Measurements from ENCODE around the gene ZNF710. TPM values are rescaled to one million over a fixed set of nuclear protein-coding genes. Genes with fewer than 3 reads are reported as not detected.

ZNF710 gene
- total RNA-seq, 1 experiment from 2014 or later, result 10.0 TPM

DNA sequence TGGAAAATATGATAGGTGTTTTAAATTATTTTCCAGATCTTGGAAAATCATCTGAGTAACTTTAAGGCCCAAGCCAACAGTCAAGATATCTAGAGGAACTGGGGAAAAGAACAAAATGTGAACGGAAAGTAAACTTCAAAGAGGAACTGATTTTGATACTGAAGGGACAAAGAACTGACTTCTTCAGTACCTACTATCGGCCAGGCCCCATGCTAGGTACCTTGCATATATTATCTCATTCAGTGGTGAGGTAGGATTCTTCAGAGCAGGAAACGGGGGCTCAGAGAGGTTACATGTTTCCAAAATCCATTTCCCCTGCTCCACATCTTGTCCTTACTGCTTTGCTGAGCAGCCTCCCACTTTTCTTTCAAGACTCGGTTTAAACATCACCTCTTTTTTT, 9.8 kb upstream of the ZNF710 start:
- intact Hi-C loops (cut with micrococcal nuclease), result no loop called here
- no peaks in the 10 kb centered on the region for H4K20me1 ChIP-seq (ENCODE audit: insufficient read depth)
- H3K9ac ChIP-seq (ENCODE audit: low read length), result no peak overlapping the region
- no peaks in the 10 kb centered on the region for H3K9me3 ChIP-seq (ENCODE audit: control insufficient read depth in 1 of 2, insufficient read depth in 1 of 2, low read depth in 1 of 2, low read length in 2 of 2)
- no peak overlapping the region for H3K4me2 ChIP-seq (ENCODE audit: low read length)
- ATAC-seq (no peak), DNase-seq (ENCODE audit: low read depth, low spot score) (no peak)
- ChIA-PET POLR2A (no interaction called here), CTCF (no interaction called here), RAD21 (ENCODE audit: low non-redundant PET in 1 of 2, low total read pairs in 2 of 2, uncharacterized antibody in 2 of 2, unreplicated experiment in 2 of 2) (no interaction called here)
- no TSS peak for BruUV-seq (replicated peaks)
- no peaks in the 10 kb centered on the region for H3K27me3 ChIP-seq (ENCODE audit: insufficient read depth, low read length)
- H3K4me3 ChIP-seq (replicated peaks in 1 of 2; ENCODE audit: low read depth in 1 of 2, low read length in 2 of 2), result no peak overlapping the region
- no peak overlapping the region for H2AFZ ChIP-seq (ENCODE audit: low read depth, low read length, poor library complexity, severe bottlenecking)
- H3K79me2 ChIP-seq (ENCODE audit: insufficient read depth, low read length), result no peaks in the 10 kb centered on the region
- no peaks in the 10 kb centered on the region for H3K9me2 ChIP-seq (ENCODE audit: insufficient read depth)
- TF ChIP-seq ELF1 (IDR thresholded peaks at IDR 0.05; ENCODE audit: borderline replicate concordance, low read depth) (no peak), JUND (IDR thresholded peaks at IDR 0.05) (no peak), ZNF274 (IDR thresholded peaks at IDR 0.05; ENCODE audit: low read depth, low read length) (no peak), EZH2 (IDR thresholded peaks at IDR 0.05) (no peak), RAD21 (IDR thresholded peaks at IDR 0.05; ENCODE audit: low read depth) (no peak), YY1 (IDR thresholded peaks at IDR 0.05; ENCODE audit: extremely low read depth, insufficient replicate concordance, low read depth, low read length) (no peak), TCF7L2 (IDR thresholded peaks at IDR 0.05; ENCODE audit: borderline replicate concordance, extremely low read depth, insufficient read depth, insufficient read length) (no peak), POLR2A (IDR thresholded peaks at IDR 0.05; ENCODE audit: borderline replicate concordance, extremely low read depth, insufficient read depth, insufficient read length) (no peak), FOSL1 (IDR thresholded peaks at IDR 0.05; ENCODE audit: low read depth) (no peak), SRF (IDR thresholded peaks at IDR 0.05; ENCODE audit: low read depth) (no peak), POLR2AphosphoS5 (IDR thresholded peaks at IDR 0.05; ENCODE audit: low read depth, low read length) (no peak), SP1 (IDR thresholded peaks at IDR 0.05; ENCODE audit: low read depth) (no peak), CBX3 (IDR thresholded peaks at IDR 0.05; ENCODE audit: low read depth) (no peak)
- TF ChIP-seq, protein P1, sequence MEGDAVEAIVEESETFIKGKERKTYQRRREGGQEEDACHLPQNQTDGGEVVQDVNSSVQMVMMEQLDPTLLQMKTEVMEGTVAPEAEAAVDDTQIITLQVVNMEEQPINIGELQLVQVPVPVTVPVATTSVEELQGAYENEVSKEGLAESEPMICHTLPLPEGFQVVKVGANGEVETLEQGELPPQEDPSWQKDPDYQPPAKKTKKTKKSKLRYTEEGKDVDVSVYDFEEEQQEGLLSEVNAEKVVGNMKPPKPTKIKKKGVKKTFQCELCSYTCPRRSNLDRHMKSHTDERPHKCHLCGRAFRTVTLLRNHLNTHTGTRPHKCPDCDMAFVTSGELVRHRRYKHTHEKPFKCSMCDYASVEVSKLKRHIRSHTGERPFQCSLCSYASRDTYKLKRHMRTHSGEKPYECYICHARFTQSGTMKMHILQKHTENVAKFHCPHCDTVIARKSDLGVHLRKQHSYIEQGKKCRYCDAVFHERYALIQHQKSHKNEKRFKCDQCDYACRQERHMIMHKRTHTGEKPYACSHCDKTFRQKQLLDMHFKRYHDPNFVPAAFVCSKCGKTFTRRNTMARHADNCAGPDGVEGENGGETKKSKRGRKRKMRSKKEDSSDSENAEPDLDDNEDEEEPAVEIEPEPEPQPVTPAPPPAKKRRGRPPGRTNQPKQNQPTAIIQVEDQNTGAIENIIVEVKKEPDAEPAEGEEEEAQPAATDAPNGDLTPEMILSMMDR (IDR thresholded peaks at IDR 0.05 in 2 of 3, conservative IDR thresholded peaks at IDR 0.05 in 1 of 3; ENCODE audit: borderline replicate concordance in 1 of 3, insufficient read depth in 1 of 3, low read depth in 2 of 3, low read length in 2 of 3), result no peak
- TF ChIP-seq, protein P2, sequence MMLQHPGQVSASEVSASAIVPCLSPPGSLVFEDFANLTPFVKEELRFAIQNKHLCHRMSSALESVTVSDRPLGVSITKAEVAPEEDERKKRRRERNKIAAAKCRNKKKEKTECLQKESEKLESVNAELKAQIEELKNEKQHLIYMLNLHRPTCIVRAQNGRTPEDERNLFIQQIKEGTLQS (IDR thresholded peaks at IDR 0.05), result no peak
- TF ChIP-seq, protein P3, sequence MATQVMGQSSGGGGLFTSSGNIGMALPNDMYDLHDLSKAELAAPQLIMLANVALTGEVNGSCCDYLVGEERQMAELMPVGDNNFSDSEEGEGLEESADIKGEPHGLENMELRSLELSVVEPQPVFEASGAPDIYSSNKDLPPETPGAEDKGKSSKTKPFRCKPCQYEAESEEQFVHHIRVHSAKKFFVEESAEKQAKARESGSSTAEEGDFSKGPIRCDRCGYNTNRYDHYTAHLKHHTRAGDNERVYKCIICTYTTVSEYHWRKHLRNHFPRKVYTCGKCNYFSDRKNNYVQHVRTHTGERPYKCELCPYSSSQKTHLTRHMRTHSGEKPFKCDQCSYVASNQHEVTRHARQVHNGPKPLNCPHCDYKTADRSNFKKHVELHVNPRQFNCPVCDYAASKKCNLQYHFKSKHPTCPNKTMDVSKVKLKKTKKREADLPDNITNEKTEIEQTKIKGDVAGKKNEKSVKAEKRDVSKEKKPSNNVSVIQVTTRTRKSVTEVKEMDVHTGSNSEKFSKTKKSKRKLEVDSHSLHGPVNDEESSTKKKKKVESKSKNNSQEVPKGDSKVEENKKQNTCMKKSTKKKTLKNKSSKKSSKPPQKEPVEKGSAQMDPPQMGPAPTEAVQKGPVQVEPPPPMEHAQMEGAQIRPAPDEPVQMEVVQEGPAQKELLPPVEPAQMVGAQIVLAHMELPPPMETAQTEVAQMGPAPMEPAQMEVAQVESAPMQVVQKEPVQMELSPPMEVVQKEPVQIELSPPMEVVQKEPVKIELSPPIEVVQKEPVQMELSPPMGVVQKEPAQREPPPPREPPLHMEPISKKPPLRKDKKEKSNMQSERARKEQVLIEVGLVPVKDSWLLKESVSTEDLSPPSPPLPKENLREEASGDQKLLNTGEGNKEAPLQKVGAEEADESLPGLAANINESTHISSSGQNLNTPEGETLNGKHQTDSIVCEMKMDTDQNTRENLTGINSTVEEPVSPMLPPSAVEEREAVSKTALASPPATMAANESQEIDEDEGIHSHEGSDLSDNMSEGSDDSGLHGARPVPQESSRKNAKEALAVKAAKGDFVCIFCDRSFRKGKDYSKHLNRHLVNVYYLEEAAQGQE (IDR thresholded peaks at IDR 0.05; ENCODE audit: low read depth), result no peak
- TF ChIP-seq, protein P4, sequence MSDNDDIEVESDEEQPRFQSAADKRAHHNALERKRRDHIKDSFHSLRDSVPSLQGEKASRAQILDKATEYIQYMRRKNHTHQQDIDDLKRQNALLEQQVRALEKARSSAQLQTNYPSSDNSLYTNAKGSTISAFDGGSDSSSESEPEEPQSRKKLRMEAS (IDR thresholded peaks at IDR 0.05), result no peak
- H3K27ac ChIP-seq (ENCODE audit: low read depth, low read length), result no peak overlapping the region
- no peaks in the 10 kb centered on the region for H3K4me1 ChIP-seq (ENCODE audit: control insufficient read depth in 1 of 2, insufficient read depth in 2 of 2, low read length in 2 of 2)
- no peaks in the 10 kb centered on the region for H3K36me3 ChIP-seq (ENCODE audit: control insufficient read depth in 1 of 2, insufficient read depth in 2 of 2, low read length in 2 of 2)
